PC-9 (cell line): ENCODE measurements around the gene IP6K1.

Source experiments
- CTCF ChIP-seq: fragments of 200-600 bp; sonication (generic); conservative IDR thresholded peaks from 2 replicates; pipeline ENCODE4 v1.6.1; 2017; ENCODE audit warnings: mixed run types, antibody characterized with exemption, mild to moderate bottlenecking, moderate library complexity
- EZH2 ChIP-seq: fragments of 200-600 bp; sonication (generic); IDR thresholded peaks from 2 replicates; pipeline ENCODE4 v1.8.0; 2017; ENCODE audit warnings: antibody characterized with exemption, low read depth

DNA sequence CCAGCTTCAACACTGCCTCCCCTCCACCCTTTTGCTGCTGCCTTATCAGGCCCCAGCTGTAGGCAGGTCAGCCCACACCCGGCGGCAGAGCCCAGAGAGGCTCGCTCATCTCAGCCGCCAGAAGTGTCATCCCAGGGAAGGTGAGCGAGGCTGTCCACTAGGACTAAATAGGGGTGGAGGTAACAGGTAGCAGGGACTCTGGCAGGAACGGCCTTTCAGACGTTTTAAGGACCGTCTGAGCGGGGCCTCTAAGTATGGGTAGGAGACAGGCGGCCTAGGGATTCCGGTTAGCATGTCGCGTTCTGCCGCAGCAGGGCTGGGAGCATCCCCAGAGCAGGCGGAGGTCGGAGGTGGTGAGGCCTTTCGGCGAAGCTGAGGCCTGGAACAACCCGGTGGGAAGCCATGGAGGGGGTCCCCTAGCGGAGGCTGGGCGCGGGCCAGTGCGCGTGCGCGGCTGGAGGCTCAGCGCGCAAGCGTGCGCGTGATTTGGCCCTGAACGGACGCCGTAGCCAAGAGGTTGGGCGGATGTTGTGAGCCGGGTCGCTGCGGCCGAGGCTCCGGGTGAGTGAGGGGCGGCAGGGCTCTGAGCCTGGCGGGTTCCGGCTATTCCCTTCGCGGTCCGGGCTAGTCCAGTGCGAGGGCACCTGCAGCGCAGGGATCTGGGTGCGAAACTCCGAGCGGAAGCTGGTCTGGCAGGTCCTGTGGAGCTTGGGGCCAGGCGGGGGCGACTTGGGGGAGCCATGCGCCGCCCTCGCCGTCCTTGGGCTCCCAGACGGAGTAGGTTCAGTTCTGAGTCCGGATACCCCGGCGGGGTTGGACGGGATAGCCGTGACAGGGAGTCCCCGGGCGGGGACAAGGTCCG lies 97.1 kb downstream of the IP6K1 start, which contains the start of the genes MST1 and RNF123:
- TF ChIP-seq CTCF (no peak; the same call in 1 of the 2 replicates), EZH2 (no peak)
